SK-N-SH (cell line): ENCODE measurements around the gene SLC2A4. TPM values are rescaled to one million over a fixed set of nuclear protein-coding genes. Genes with fewer than 3 reads are reported as not detected.

ENCODE experiments used
- CTCF ChIA-PET: fragments of 300-600, 350-600 bp; formaldehyde crosslinking; extraction: SDS; loops from one replicate; lab custom pipeline; 2021; lab: Yijun Ruan, JAX
- POLR2A ChIA-PET: fragments of 350-600 bp; sonication (Branson Sonifier 250); formaldehyde crosslinking; extraction: SDS; loops from one replicate; lab custom pipeline; 2020; ENCODE audit warnings: antibody characterized with exemption, inconsistent platforms; lab: Yijun Ruan, JAX
- DNase-seq: peaks from one replicate; pipeline ENCODE4 v3.0.0; 2012
- H2AFZ ChIP-seq: fragments of 200-600 bp; sonication (generic); 2 replicates; pipeline ENCODE4 v1.8.1; 2016; ENCODE audit warnings: antibody characterized with exemption, mild to moderate bottlenecking, low read depth
- H3F3A ChIP-seq: fragments of 200-600 bp; sonication (generic); replicated peaks from 2 replicates; pipeline ENCODE3; 2016; ENCODE audit warnings: antibody characterized with exemption, mild to moderate bottlenecking; ENCODE audit not compliant: insufficient read depth
- H3K27ac ChIP-seq, 2 experiments: fragments of 200-500 bp in 1 of 2; fragments of 200-600 bp in 1 of 2; sonication (Bioruptor generic) in 1 of 2; sonication (generic), shearing (Covaris generic) in 1 of 2; 2 replicates each; pipeline versions ENCODE4 v1.5.1 to v1.6.1; 2014 to 2016; ENCODE audit warnings: low read depth in 2 of 2, inconsistent platforms in 1 of 2, low read length in 1 of 2, mild to moderate bottlenecking in 1 of 2, mixed read lengths in 1 of 2
- H3K27me3 ChIP-seq: fragments of 200-600 bp; sonication (generic), shearing (Covaris generic); 2 replicates; pipeline ENCODE4 v1.6.1; 2016; ENCODE audit warnings: mixed run types; ENCODE audit not compliant: insufficient read depth
- H3K36me3 ChIP-seq, 2 experiments: fragments of 200-500 bp in 1 of 2; fragments of 200-600 bp in 1 of 2; sonication (Bioruptor generic) in 1 of 2; sonication (generic) in 1 of 2; replicated peaks in 1 of 2; 2 replicates each; pipeline versions ENCODE3 to v1.5.1; 2014 to 2016; ENCODE audit warnings: low read length in 1 of 2, mild to moderate bottlenecking in 1 of 2; ENCODE audit not compliant: insufficient read depth in 2 of 2, control insufficient read depth in 1 of 2
- H3K4me1 ChIP-seq, 2 experiments: fragments of 200-500 bp in 1 of 2; fragments of 200-600 bp in 1 of 2; sonication (Bioruptor generic) in 1 of 2; sonication (generic), shearing (Covaris generic) in 1 of 2; 2 replicates each; pipeline versions ENCODE4 v1.5.1 to v1.6.1; 2014 to 2016; ENCODE audit warnings: low read depth in 1 of 2, low read length in 1 of 2, mixed run types in 1 of 2; ENCODE audit not compliant: insufficient read depth in 2 of 2, control insufficient read depth in 1 of 2
- H3K4me2 ChIP-seq: fragments of 200-600 bp; sonication (generic), shearing (Covaris generic); 2 replicates; pipeline ENCODE4 v1.6.1; 2017; ENCODE audit warnings: mixed run types
- H3K4me3 ChIP-seq, 2 experiments: fragments of 200-500 bp in 1 of 2; fragments of 200-600 bp in 1 of 2; sonication (Bioruptor generic) in 1 of 2; sonication (generic), shearing (Covaris generic) in 1 of 2; 2 replicates each; pipeline versions ENCODE4 v1.5.1 to v1.8.1; 2014 to 2016; ENCODE audit warnings: low read depth in 2 of 2, inconsistent platforms in 1 of 2, low read length in 1 of 2, mild to moderate bottlenecking in 1 of 2, mixed read lengths in 1 of 2, moderate library complexity in 1 of 2
- H3K79me2 ChIP-seq: fragments of 200-600 bp; sonication (generic); 2 replicates; pipeline ENCODE4 v1.8.1; 2017; ENCODE audit warnings: mild to moderate bottlenecking; ENCODE audit not compliant: insufficient read depth
- H3K9ac ChIP-seq: fragments of 200-600 bp; sonication (generic); 2 replicates; pipeline ENCODE4 v1.6.1; 2017; ENCODE audit warnings: mixed run types
- H3K9me2 ChIP-seq: fragments of 200-600 bp; sonication (generic); 2 replicates; pipeline ENCODE4 v1.6.1; 2017; ENCODE audit warnings: mixed run types
- H3K9me3 ChIP-seq: fragments of 200-600 bp; sonication (generic); 2 replicates; pipeline ENCODE4 v1.6.1; 2017; ENCODE audit warnings: mixed run types, mild to moderate bottlenecking, moderate library complexity
- H4K20me1 ChIP-seq: fragments of 200-600 bp; sonication (generic); 2 replicates; pipeline ENCODE4 v1.6.1; 2017; ENCODE audit warnings: mild to moderate bottlenecking, mixed run types; ENCODE audit not compliant: insufficient read depth
- ELF1 ChIP-seq: IDR thresholded peaks from 2 replicates; pipeline ENCODE4 v1.4.0; 2012
- EZH2phosphoT487 ChIP-seq: fragments of 200-600 bp; sonication (generic); IDR thresholded peaks from 2 replicates; pipeline ENCODE4 v1.6.1; 2017; ENCODE audit warnings: low read depth, mixed run types, mild to moderate bottlenecking, antibody characterized with exemption, moderate library complexity, borderline replicate concordance
- JUND ChIP-seq: IDR thresholded peaks from 2 replicates; pipeline ENCODE4 v1.4.0; 2012
- MEF2A ChIP-seq: IDR thresholded peaks from 2 replicates; pipeline ENCODE4 v1.4.0; 2012; ENCODE audit warnings: low read depth, borderline replicate concordance
- NFIC ChIP-seq: IDR thresholded peaks from 2 replicates; pipeline ENCODE4 v1.4.0; 2012; ENCODE audit warnings: borderline replicate concordance
- NRF1 ChIP-seq: IDR thresholded peaks from 2 replicates; pipeline ENCODE4 v1.6.1; 2012; ENCODE audit warnings: low read depth, mild to moderate bottlenecking, low read length
- POLR2AphosphoS5 ChIP-seq: IDR thresholded peaks from 2 replicates; pipeline ENCODE4 v1.6.1; 2012; ENCODE audit warnings: low read depth, low read length
- RAD21 ChIP-seq: IDR thresholded peaks from 2 replicates; pipeline ENCODE4 v1.6.1; 2012; ENCODE audit warnings: mild to moderate bottlenecking, low read length
- RCOR1 ChIP-seq: fragments of 150-350 bp; IDR thresholded peaks from 2 replicates; pipeline ENCODE4 v1.6.1; 2017; ENCODE audit warnings: antibody characterized with exemption, low read length
- YY1 ChIP-seq: IDR thresholded peaks from 2 replicates; pipeline ENCODE4 v1.4.0; 2012; ENCODE audit warnings: low read depth, mild to moderate bottlenecking
- WGBS: methylation state at CpG from one replicate; pipeline ENCODE4 v1.1.6; 2017; ENCODE audit warnings: low lambda C conversion rate; 5-methylcytosine and 5-hydroxymethylcytosine counted together
- polyA plus RNA-seq, 3 experiments: library from polyadenylated mRNA; depleted of rRNA; stranded (reverse); fragments of >200 nt; gene quantifications; 2 replicates each; pipeline ENCODE4 v1.2.3, GENCODE V29; 2012
- TF ChIP-seq, protein P1 (sequence below): IDR thresholded peaks from 2 replicates; pipeline ENCODE4 v1.4.0; 2012; ENCODE audit warnings: low read depth, borderline replicate concordance
- TF ChIP-seq, protein P2 (sequence below): fragments of 150-350 bp; IDR thresholded peaks from 2 replicates; pipeline ENCODE4 v1.6.1; 2017; ENCODE audit warnings: antibody characterized with exemption, low read length, low read depth, borderline replicate concordance

The SLC2A4 gene
- polyA plus RNA-seq, 1 of the 3 experiments (the other 2 are of a cell fraction) = 0.44 TPM

DNA sequence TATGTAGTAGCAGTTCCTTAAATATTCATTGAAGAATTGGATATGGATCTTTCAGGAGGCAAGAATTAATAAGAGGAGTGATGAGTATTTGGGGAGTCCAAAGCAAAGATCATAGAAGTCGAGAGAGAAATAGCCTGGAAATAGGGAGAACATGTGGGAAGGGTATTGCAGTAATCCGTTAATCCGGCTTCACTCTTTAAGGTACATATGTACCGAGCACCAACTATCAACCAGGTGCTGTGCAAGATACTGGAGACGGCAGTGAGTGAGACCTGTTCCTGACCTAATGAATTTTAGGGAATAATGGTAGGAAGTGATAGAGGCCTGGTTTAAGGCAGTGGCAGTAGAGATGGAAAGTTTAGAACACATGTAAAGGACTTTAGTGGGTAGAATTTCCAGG is 28.4 kb upstream of the SLC2A4 start:
- POLR2A ChIA-PET = no interaction called here
- peak overlapping the region; percentile 97 to 99; a peak in 3 of 4 replicates for H3K27ac ChIP-seq
- H2AFZ ChIP-seq = peak overlapping the region; percentile 91

DNA sequence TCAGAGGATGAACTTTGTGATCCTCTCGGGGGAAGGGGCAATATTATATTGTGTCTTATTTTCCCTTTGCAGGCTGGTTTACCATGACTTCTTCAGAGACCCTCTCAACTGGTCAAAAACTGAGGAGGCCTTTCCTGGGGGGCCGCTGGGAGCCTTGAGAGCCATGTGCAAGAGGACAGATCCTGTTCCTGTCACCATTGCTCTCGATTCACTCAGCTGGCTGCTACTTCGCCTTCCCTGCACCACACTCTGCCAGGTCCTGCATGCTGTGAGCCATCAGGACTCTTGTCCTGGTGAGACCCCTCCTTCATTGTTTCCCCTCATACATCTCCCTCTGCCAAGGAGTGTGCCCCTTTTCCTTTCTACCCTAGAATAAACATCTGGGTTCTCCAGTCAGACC is 27.0 kb upstream of the SLC2A4 start:
- TF ChIP-seq RAD21 (no peak), NRF1 (no peak), EZH2phosphoT487 (no peak)
- TF ChIP-seq, protein P1, sequence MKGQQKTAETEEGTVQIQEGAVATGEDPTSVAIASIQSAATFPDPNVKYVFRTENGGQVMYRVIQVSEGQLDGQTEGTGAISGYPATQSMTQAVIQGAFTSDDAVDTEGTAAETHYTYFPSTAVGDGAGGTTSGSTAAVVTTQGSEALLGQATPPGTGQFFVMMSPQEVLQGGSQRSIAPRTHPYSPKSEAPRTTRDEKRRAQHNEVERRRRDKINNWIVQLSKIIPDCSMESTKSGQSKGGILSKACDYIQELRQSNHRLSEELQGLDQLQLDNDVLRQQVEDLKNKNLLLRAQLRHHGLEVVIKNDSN = no peak
- peaks cover 24% of the 10 kb centered on the region for H3F3A ChIP-seq
- no peak overlapping the region for H3K9ac ChIP-seq
- no peak overlapping the region for H2AFZ ChIP-seq
- H3K27ac ChIP-seq = no peak overlapping the region
- H3K36me3 ChIP-seq = peaks cover 13 to 29% of the 10 kb centered on the region in 2 experiments
- H3K9me3 ChIP-seq = no peaks in the 10 kb centered on the region
- H3K4me3 ChIP-seq = no peak overlapping the region
- no peaks in the 10 kb centered on the region for H4K20me1 ChIP-seq
- H3K79me2 ChIP-seq = peaks cover 35% of the 10 kb centered on the region
- POLR2A ChIA-PET = interaction anchor here (1.2 kb wide), 1 partner anchor 10 kb away, joined by 4 read pairs; no protein-coding TSS in a partner anchor
- no peaks in the 10 kb centered on the region for H3K27me3 ChIP-seq
- peaks cover 9 to 16% of the 10 kb centered on the region in 2 experiments; a peak in 3 of 4 replicates for H3K4me1 ChIP-seq
- no peak for DNase-seq
- CTCF ChIA-PET = interaction anchor here (0.9 kb wide), 1 partner anchor 42 kb away, joined by 3 read pairs; no protein-coding TSS in a partner anchor
- H3K9me2 ChIP-seq = no peaks in the 10 kb centered on the region
- 95% methylated on average over 4 of the region's 4 CpGs for WGBS
- H3K4me2 ChIP-seq = no peak overlapping the region

More for the DNA sequence above, 28.4 kb upstream of the SLC2A4 start:
- H3K36me3 ChIP-seq = peaks cover 13 to 17% of the 10 kb centered on the region in 2 experiments
- peaks cover 19% of the 10 kb centered on the region for H3F3A ChIP-seq
- H4K20me1 ChIP-seq = no peaks in the 10 kb centered on the region
- peak overlapping the region; percentile 81 to 95 for H3K4me3 ChIP-seq
- H3K79me2 ChIP-seq = peaks cover 50% of the 10 kb centered on the region
- no peak for DNase-seq
- H3K9me3 ChIP-seq = no peaks in the 10 kb centered on the region
- TF ChIP-seq, protein P1 = no peak
- TF ChIP-seq RCOR1 (no peak), ELF1 (no peak), EZH2phosphoT487 (no peak), MEF2A (no peak), YY1 (no peak), JUND (no peak), POLR2AphosphoS5 (no peak), NFIC (no peak), NRF1 (no peak)
- TF ChIP-seq, protein P2, sequence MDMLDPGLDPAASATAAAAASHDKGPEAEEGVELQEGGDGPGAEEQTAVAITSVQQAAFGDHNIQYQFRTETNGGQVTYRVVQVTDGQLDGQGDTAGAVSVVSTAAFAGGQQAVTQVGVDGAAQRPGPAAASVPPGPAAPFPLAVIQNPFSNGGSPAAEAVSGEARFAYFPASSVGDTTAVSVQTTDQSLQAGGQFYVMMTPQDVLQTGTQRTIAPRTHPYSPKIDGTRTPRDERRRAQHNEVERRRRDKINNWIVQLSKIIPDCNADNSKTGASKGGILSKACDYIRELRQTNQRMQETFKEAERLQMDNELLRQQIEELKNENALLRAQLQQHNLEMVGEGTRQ = no peak
- 46% methylated on average over 5 of the region's 5 CpGs for WGBS
- H3K27me3 ChIP-seq = no peaks in the 10 kb centered on the region
- H3K4me2 ChIP-seq = peak overlapping the region; percentile 95
- CTCF ChIA-PET = interaction anchor here (1.1 kb wide), 1 partner anchor 43 kb away, joined by 4 read pairs; no protein-coding TSS in a partner anchor
- H3K9ac ChIP-seq = peak overlapping the region; percentile 94
- peaks cover 9 to 23% of the 10 kb centered on the region in 2 experiments; a peak in 3 of 4 replicates for H3K4me1 ChIP-seq
- no peaks in the 10 kb centered on the region for H3K9me2 ChIP-seq
